Fibroblast of villous mesenchyme (primary cell): Measurements from ENCODE around the gene LMO7. TPM values are rescaled to one million over a fixed set of nuclear protein-coding genes. Genes with fewer than 3 reads are reported as not detected.
A peak's percentile ranks its signal among the peaks of the same experiment; 100 is the strongest.

Experiments
- DNase-seq: peaks from one replicate; pipeline ENCODE4 v3.0.0-alpha.2; 2010; ENCODE audit warnings: low read depth
- H3K4me3 ChIP-seq: 2 replicates; pipeline ENCODE4 v1.5.1; 2011; ENCODE audit warnings: low read depth, mild to moderate bottlenecking, low read length
- total RNA-seq: library from RNA; depleted of rRNA; stranded (reverse); fragments of >200 nt; gene quantifications from 2 replicates; pipeline ENCODE4 v1.2.3, GENCODE V29; 2012
- TF ChIP-seq, protein P1 (sequence below): IDR thresholded peaks from 2 replicates; pipeline ENCODE4 v1.5.1; 2012; ENCODE audit warnings: low read depth, mild to moderate bottlenecking, low read length; ENCODE audit not compliant: insufficient read depth

Gene LMO7
- total RNA-seq, 1 donor = 174 TPM

DNA sequence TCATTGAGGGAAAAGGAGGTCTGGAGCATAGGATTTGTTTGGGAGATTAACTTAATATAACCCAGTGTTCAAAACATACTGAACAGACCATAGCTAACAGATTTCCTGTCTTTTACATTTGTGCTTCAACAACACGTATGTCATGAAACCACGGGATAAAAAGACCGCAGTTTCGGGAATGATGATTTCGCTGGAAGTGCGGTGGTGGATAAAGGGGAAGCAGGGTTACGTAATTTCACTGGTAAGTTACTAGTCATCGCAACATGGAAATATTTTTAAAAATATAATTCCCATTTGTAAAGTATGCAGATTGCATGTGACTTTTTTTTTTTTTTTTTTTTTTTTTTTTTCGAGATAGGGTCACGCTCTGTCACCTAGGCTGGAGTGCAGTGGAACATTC, 237.4 kb downstream of the LMO7 start:
- no peak overlapping the region for H3K4me3 ChIP-seq
- DNase-seq = no peak
- TF ChIP-seq, protein P1, sequence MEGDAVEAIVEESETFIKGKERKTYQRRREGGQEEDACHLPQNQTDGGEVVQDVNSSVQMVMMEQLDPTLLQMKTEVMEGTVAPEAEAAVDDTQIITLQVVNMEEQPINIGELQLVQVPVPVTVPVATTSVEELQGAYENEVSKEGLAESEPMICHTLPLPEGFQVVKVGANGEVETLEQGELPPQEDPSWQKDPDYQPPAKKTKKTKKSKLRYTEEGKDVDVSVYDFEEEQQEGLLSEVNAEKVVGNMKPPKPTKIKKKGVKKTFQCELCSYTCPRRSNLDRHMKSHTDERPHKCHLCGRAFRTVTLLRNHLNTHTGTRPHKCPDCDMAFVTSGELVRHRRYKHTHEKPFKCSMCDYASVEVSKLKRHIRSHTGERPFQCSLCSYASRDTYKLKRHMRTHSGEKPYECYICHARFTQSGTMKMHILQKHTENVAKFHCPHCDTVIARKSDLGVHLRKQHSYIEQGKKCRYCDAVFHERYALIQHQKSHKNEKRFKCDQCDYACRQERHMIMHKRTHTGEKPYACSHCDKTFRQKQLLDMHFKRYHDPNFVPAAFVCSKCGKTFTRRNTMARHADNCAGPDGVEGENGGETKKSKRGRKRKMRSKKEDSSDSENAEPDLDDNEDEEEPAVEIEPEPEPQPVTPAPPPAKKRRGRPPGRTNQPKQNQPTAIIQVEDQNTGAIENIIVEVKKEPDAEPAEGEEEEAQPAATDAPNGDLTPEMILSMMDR = no peak

DNA sequence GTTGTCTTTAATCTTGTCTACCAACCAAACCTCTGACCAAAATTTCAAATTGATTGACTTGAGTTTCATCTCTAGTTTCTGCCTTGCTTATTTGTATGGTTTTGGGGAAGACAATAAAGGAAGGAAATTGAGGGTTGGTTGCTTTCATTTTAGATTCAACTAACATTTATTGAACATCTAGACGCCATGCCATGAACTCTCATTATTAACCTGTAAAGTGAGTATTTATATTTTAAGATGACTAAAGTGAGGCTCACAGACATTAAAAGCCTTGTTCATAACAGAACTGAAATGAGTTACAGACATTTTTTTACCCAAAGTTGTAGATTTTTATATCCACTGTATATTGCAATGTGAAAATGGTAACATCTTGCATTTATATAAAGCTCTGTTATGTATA, 239.3 kb downstream of the LMO7 start:
- no peak for DNase-seq
- TF ChIP-seq, protein P1 = no peak
- no peak overlapping the region for H3K4me3 ChIP-seq

DNA sequence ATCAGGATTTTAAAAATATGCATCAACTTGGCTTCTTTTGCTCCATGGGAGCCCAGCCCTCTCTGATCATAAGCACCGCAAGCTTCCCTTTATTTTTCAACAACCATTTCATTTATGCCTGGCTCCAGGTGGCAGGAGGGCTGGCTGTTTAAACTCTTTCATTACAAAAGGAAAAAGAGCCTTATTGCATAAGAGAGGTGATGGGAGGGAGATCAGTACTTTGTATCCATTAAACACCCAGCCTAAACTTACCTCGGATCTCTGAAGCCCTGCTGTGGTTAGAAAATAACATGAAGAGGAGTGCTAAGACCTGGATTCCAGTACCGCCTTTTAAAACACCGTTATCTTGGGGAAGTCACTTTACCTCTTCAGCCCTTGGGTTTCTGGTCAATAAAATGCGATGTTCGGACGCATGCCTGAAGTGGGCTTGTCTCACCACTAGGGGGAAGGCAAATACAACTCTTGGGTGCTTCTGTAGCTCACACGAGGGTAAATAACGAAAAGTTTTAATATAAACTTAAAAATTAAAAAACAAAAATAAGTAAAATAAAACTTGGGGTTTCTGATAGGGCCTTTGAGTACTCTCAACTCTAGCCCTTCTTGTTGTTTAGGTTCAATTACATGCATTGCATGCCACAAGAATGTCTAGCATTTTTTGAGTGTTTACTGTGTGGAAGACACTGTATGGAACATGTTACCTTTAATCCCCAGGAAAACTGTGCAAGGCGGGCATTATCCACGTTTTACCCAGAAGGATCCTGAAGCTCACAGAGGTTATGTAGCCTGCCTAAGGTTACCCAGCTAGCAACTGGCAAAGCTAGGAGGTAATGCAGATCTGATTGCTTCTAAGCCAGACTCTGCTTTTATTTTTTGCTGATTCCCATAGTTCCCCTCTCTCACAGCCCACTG, 240.3 kb downstream of the LMO7 start:
- no peak overlapping the region for H3K4me3 ChIP-seq
- TF ChIP-seq, protein P1 = peak; percentile 90
- DNase-seq = peak; percentile 76

DNA sequence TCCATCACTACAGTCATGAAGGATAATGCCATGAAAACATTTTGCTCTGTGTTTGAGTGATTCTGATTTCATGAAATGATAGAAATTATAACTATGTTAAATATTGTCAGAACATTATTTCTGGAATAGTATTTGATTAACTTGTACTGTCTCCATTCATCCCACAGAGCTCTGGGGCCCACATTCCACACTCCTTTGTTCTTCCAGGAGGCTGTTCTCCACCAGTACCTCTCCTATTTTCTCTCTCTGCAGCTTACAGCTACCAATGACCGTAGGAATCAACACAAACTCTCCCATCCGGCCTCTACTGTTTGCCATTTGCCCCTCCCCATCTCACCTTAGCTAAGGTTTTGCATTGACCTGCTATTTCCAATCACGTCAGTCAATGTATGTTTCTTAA, 240.9 kb downstream of the LMO7 start:
- TF ChIP-seq, protein P1 = no peak
- no peak for DNase-seq

DNA sequence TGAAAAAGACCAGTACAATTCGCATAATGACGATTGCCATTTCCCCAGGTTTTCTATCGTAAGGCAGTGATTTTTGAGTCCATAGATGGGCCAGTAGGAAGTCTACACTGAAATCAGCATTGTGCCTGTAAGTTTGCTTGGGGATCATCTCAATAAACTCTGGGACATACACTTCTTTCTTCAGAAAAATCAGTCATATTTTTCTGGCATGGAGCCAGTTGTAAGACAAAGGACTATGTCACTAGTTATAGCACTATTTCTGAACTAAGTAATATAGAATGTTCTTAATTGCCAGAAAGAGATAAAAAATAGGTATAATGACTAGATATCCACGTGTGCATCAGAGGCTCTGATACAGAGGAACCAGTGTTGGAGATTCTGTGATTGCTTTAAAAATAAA, 243.5 kb downstream of the LMO7 start:
- H3K4me3 ChIP-seq = no peak overlapping the region
- no peak for DNase-seq
- TF ChIP-seq, protein P1 = no peak

More for the DNA sequence above, 240.9 kb downstream of the LMO7 start:
- no peak overlapping the region for H3K4me3 ChIP-seq

DNA sequence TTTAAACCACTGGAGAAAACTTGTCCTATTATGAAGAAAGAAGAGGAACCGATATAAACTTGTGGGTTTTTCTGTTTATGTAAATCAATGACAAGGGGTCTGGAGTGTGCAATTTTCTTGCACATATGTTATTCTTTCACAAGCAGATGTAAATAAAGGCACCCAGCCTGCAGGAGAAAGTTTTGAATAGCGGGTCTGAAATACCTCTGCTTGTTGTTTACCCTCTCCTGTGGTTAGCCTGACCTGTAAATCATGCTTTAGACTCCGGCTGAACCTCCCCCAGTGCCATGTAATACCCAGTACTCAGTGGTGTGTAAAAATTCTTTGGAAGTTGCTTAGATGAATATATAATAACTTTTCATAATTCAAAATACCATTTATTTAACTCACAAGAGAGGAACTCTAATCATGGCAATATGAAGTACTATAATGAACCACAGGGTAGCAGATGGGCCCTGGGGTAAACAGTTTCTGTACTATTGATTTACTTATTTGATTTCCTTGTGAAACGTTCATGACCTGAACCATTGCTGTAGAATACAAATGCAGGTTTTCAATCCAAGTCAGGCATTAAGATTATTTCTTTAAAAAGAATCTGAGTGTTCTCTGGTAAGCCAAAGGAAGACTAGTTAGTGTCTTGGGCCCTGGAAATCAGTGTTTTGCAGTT, 245.1 kb downstream of the LMO7 start:
- DNase-seq = peak; percentile 85
- no peak overlapping the region for H3K4me3 ChIP-seq
- TF ChIP-seq, protein P1 = no peak
